ENCODE measurements around the gene HHLA2.
"Not testable (repeated sequence)": the region's sequence is repeated elsewhere in the genome, so short reads cannot be mapped to it uniquely, and the experiment has no call there.

The HHLA2 gene

GRCh38 chr3:108296239-108296638 lies at the start of gene HHLA2:
Gene HHLA2, plus strand, starts transcription at chr3:108296548. Its CDS starts 55,266 bp downstream, at chr3:108351814.
- DNase-seq (ENCODE audit: low spot score) = no peak

GRCh38 chr3:108250626-108251025 lies 45.7 kb upstream of the HHLA2 start:
- DNase-seq (ENCODE audit: low spot score) = no peak

GRCh38 chr3:108251265-108251664 lies 45.1 kb upstream of the HHLA2 start:
- no peak for DNase-seq (ENCODE audit: low spot score)

- DNase-seq (ENCODE audit: low spot score) = no peak
Measured at GRCh38 chr3:108251844-108252243, 44.5 kb upstream of the HHLA2 start.

GRCh38 chr3:108255131-108255530 lies 41.2 kb upstream of the HHLA2 start:
- DNase-seq (ENCODE audit: low spot score) = no peak

- not testable (repeated sequence) for DNase-seq (ENCODE audit: low spot score)
Measured at GRCh38 chr3:108264534-108265298, 31.6 kb upstream of the HHLA2 start.

GRCh38 chr3:108268235-108268634 lies 28.1 kb upstream of the HHLA2 start:
- DNase-seq (ENCODE audit: low spot score) = not testable (repeated sequence)

GRCh38 chr3:108271626-108272025 lies 24.7 kb upstream of the HHLA2 start:
- DNase-seq (ENCODE audit: low spot score) = no peak

- DNase-seq (ENCODE audit: low spot score) = not testable (repeated sequence)
Measured at GRCh38 chr3:108279066-108279465, 17.3 kb upstream of the HHLA2 start.

GRCh38 chr3:108280476-108280875 lies 15.9 kb upstream of the HHLA2 start:
- DNase-seq (ENCODE audit: low spot score) = no peak

- no peak for DNase-seq (ENCODE audit: low spot score)
Measured at GRCh38 chr3:108281670-108282069, 14.7 kb upstream of the HHLA2 start.

GRCh38 chr3:108283006-108283405 lies 13.3 kb upstream of the HHLA2 start:
- no peak for DNase-seq (ENCODE audit: low spot score)

GRCh38 chr3:108283989-108284388 lies 12.4 kb upstream of the HHLA2 start:
- DNase-seq (ENCODE audit: low spot score) = no peak

- no peak for DNase-seq (ENCODE audit: low spot score)
Measured at GRCh38 chr3:108285176-108285575, 11.2 kb upstream of the HHLA2 start.

GRCh38 chr3:108287146-108287545 lies 9.2 kb upstream of the HHLA2 start:
- DNase-seq (ENCODE audit: low spot score) = no peak

GRCh38 chr3:108288193-108288592 lies 8.2 kb upstream of the HHLA2 start:
- DNase-seq (ENCODE audit: low spot score) = not testable (repeated sequence)

- no peak for DNase-seq (ENCODE audit: low spot score)
Measured at GRCh38 chr3:108289159-108289558, 7.2 kb upstream of the HHLA2 start.

- no peak for DNase-seq (ENCODE audit: low spot score)
Measured at GRCh38 chr3:108292450-108292849, 3.9 kb upstream of the HHLA2 start.

- DNase-seq (ENCODE audit: low spot score) = no peak
Measured at GRCh38 chr3:108292905-108293328, 3.4 kb upstream of the HHLA2 start.

- DNase-seq (ENCODE audit: low spot score) = no peak
Measured at GRCh38 chr3:108293858-108294257, 2.5 kb upstream of the HHLA2 start.

- DNase-seq (ENCODE audit: low spot score) = no peak
Measured at GRCh38 chr3:108295421-108296175, 750 bp upstream of the HHLA2 start.

GRCh38 chr3:108297647-108298046 lies 1.3 kb downstream of the HHLA2 start:
- DNase-seq (ENCODE audit: low spot score) = no peak

GRCh38 chr3:108298056-108298455 lies 1.7 kb downstream of the HHLA2 start:
- no peak for DNase-seq (ENCODE audit: low spot score)
